HepG2 (cell line): ENCODE measurements around the gene SPRED2. TPM values are rescaled to one million over a fixed set of nuclear protein-coding genes. Genes with fewer than 3 reads are reported as not detected.
A peak's percentile ranks its signal among the peaks of the same experiment; 100 is the strongest.

Source experiments
- DMTF1 ChIP-seq: sonication (generic); formaldehyde crosslinking; IDR thresholded peaks from 2 replicates; pipeline ENCODE4 v1.4.0; 2020; ENCODE audit warnings: mild to moderate bottlenecking, missing genetic modification reagents
- FOXK1 ChIP-seq: sonication (generic); formaldehyde crosslinking; IDR thresholded peaks from 2 replicates; pipeline ENCODE4 v1.4.0; 2020; ENCODE audit warnings: low read depth, missing genetic modification reagents, borderline replicate concordance
- HMG20A ChIP-seq: IDR thresholded peaks from 2 replicates; pipeline ENCODE4 v1.6.1; 2016; ENCODE audit warnings: borderline replicate concordance
- HNRNPUL1 ChIP-seq: fragments of 200-400 bp; formaldehyde crosslinking; IDR thresholded peaks from 2 replicates; pipeline ENCODE4 v1.6.1; 2017; ENCODE audit warnings: low read depth, mild to moderate bottlenecking, low read length, moderate library complexity
- NR3C1 ChIP-seq: sonication (generic); formaldehyde crosslinking; IDR thresholded peaks from 2 replicates; pipeline ENCODE4 v1.4.0; 2020; ENCODE audit warnings: missing genetic modification reagents
- SMAD9 ChIP-seq: sonication (generic); formaldehyde crosslinking; IDR thresholded peaks from 2 replicates; pipeline ENCODE4 v1.5.1; 2020; ENCODE audit warnings: mild to moderate bottlenecking, missing genetic modification reagents
- XRCC5 ChIP-seq: fragments of 200-400 bp; formaldehyde crosslinking; optimal IDR thresholded peaks from 2 replicates; pipeline ENCODE3; 2017; ENCODE audit warnings: mild to moderate bottlenecking, low read length
- ZBTB2 ChIP-seq: sonication (generic); formaldehyde crosslinking; IDR thresholded peaks from 2 replicates; pipeline ENCODE4 v1.8.0; 2022; ENCODE audit warnings: low read depth, missing genetic modification reagents
- ZBTB26 ChIP-seq: IDR thresholded peaks from 2 replicates; pipeline ENCODE4 v1.6.1; 2016; ENCODE audit warnings: missing compliant biosample characterization, missing genetic modification reagents, borderline replicate concordance
- ZC3H13 ChIP-seq: sonication (generic); formaldehyde crosslinking; IDR thresholded peaks from 2 replicates; pipeline ENCODE4 v1.8.1; 2023; ENCODE audit warnings: mild to moderate bottlenecking, missing genetic modification reagents, moderate library complexity
- ZEB1 ChIP-seq: IDR thresholded peaks from 2 replicates; pipeline ENCODE4 v1.6.1; 2012; ENCODE audit warnings: mild to moderate bottlenecking, low read depth, inconsistent platforms; ENCODE audit not compliant: insufficient replicate concordance
- ZFAT ChIP-seq: sonication (generic); formaldehyde crosslinking; conservative IDR thresholded peaks from 2 replicates; pipeline ENCODE4 v1.8.1; 2023; ENCODE audit warnings: missing genetic modification reagents, inconsistent platforms
- ZNF138 ChIP-seq: sonication (generic); formaldehyde crosslinking; IDR thresholded peaks from 2 replicates; pipeline ENCODE4 v1.5.0; 2020; ENCODE audit warnings: mild to moderate bottlenecking, low read depth, missing genetic modification reagents
- ZNF563 ChIP-seq: sonication (generic); formaldehyde crosslinking; IDR thresholded peaks from 2 replicates; pipeline ENCODE4 v1.8.0; 2022; ENCODE audit warnings: mild to moderate bottlenecking, moderate library complexity, missing genetic modification reagents
- ZNF605 ChIP-seq: sonication (generic); formaldehyde crosslinking; IDR thresholded peaks from 2 replicates; pipeline ENCODE4 v1.8.0; 2022; ENCODE audit warnings: mild to moderate bottlenecking, missing genetic modification reagents
- ZNF704 ChIP-seq: sonication (generic); formaldehyde crosslinking; IDR thresholded peaks from 2 replicates; pipeline ENCODE4 v1.8.1; 2023; ENCODE audit warnings: mild to moderate bottlenecking, inconsistent platforms, moderate library complexity, missing genetic modification reagents, borderline replicate concordance
- polyA plus RNA-seq, 8 experiments: library from polyadenylated mRNA; depleted of rRNA in 3 of 8; stranded (reverse) in 7 of 8; unstranded in 1 of 8; fragments of >200 nt; fragmentation: Illumina TruSeq in 4 of 8; extraction: Trizol in 4 of 8; gene quantifications; 2 replicates each; pipeline versions ENCODE4 v1.2.1 to v1.2.3, GENCODE V29; 2011 to 2016; ENCODE audit warnings: low read depth in 4 of 8, missing spikeins in 1 of 8, mixed read lengths in 1 of 8; ENCODE audit not compliant: insufficient read depth in 1 of 8
- total RNA-seq, 5 experiments: library from RNA; depleted of rRNA; stranded (reverse); fragments of >200 nt; fragmentation: Illumina TruSeq; extraction: Trizol; gene quantifications; 2 replicates each; pipeline ENCODE4 v1.2.3, GENCODE V29; 2016; ENCODE audit warnings: low read depth in 1 of 5
- TF ChIP-seq, protein P1 (sequence below): sonication (generic); formaldehyde crosslinking; IDR thresholded peaks from 2 replicates; pipeline ENCODE4 v1.5.0; 2020; ENCODE audit warnings: missing genetic modification reagents

The SPRED2 gene
- total and polyA plus RNA-seq, 2 of the 13 experiments (the other 11 are each of a cell fraction or from before 2014, with no cell fraction given), result 13.0 to 37.0 TPM

DNA sequence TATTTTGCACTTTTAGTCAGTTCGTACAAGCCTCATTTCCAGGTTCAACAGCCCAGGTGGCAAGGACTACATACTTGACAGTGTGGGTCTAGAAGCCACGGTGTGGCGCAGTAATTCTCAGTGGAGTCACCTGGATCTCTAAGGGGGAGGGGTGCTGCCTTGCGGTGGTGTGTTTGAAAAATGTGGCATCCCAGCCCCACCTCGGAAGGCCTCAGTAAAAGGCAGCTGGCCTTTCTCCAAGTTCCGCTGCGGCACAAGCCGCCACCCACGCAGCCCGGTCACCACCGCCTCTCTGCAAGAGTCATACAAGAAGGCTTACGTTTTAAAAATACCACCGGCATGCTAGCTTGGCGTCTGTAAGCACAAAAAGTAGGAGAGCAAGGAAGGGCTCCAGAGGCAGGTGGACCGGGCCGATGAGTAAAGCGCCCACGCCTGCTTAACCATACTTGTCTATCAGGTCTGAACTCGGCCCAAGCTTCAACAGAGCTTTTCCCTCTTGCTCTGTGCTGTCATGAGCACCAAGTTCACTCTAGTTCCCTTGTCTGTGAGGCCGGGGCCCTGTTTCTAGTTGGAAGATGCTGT is 49.5 kb downstream of the SPRED2 start (continued):
- TF ChIP-seq HNRNPUL1 (no peak), ZNF563 (CRISPR knock-in tag) (0 out of 2 replicates have a peak, but pooled peaks have one; percentile 17), NR3C1 (CRISPR knock-in tag) (no peak), ZEB1 (peak; percentile 44), XRCC5 (peak; percentile 64), ZNF605 (CRISPR knock-in tag) (no peak; the same call in 1 of the 2 replicates), ZC3H13 (CRISPR knock-in tag) (no peak), ZNF138 (CRISPR knock-in tag) (0 out of 2 replicates have a peak, but pooled peaks have one; percentile 45), HMG20A (CRISPR knock-in tag) (peak; percentile 40), ZFAT (CRISPR knock-in tag) (no peak), FOXK1 (CRISPR knock-in tag) (peak; percentile 53; the same call in 1 of the 2 replicates), SMAD9 (CRISPR knock-in tag) (no peak), ZBTB26 (peak; percentile 84), ZBTB2 (no peak), DMTF1 (no peak), ZNF704 (CRISPR knock-in tag) (no peak)
- TF ChIP-seq, protein P1, sequence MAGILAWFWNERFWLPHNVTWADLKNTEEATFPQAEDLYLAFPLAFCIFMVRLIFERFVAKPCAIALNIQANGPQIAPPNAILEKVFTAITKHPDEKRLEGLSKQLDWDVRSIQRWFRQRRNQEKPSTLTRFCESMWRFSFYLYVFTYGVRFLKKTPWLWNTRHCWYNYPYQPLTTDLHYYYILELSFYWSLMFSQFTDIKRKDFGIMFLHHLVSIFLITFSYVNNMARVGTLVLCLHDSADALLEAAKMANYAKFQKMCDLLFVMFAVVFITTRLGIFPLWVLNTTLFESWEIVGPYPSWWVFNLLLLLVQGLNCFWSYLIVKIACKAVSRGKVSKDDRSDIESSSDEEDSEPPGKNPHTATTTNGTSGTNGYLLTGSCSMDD (CRISPR knock-in tag), result no peak
